ENCODE data around the gene CREB1. TPM values are rescaled to one million over a fixed set of nuclear protein-coding genes. Genes with fewer than 3 reads are reported as not detected.

Gene CREB1
- total and polyA plus RNA-seq, 10 of the 15 experiments (the other 5 are each of a cell fraction or from before 2014, with no cell fraction given), result 13.4 to 76.9 (median 39.5) TPM

DNA sequence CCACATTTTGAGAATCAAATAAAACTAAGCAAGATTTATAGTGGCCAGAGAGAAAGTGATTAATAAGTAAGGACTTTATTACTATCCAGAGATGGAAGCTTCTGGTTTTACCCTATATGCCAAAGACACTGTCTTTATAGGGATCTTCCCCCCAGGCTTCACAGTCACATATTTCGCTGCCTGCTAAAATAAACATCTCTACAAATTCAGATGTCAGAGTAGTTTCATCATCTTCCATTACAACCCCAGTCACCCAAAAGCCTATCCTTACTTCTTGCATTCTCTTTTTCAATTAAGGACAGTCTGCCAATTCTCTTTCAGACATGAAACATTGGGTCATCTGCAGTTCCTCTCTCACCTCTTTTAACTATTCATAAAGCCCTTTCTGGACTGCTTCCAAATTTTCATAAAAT, 28.3 kb downstream of the CREB1 start:
- ChIA-PET SMC1A (ENCODE audit: uncharacterized antibody, unreplicated experiment) (interaction anchor here (0.7 to 2.5 kb wide), 3 partner anchors 9 to 53 kb away, joined by 3 to 7 read pairs (median 4); no protein-coding TSS in a partner anchor), CTCF (interaction anchor here (1.0 kb wide), 1 partner anchor 41 kb away, joined by 3 read pairs; no protein-coding TSS in a partner anchor), POLR2A (no interaction called here), RAD21 (ENCODE audit: unreplicated experiment) (interaction anchor here (0.7 to 1.2 kb wide), 2 partner anchors 24 to 27 kb away, joined by 3 read pairs; no protein-coding TSS in a partner anchor)
- no peak for FAIRE-seq
- Histone ChIP-seq H3K9ac (ENCODE audit: control insufficient read depth, insufficient read depth, low read length) (no peak overlapping the region), H3K9me3 (replicated peaks; ENCODE audit: control insufficient read depth, insufficient read depth, low read length) (no peaks in the 10 kb centered on the region), H3K4me3 (no peak overlapping the region), H3K79me2 (ENCODE audit: control insufficient read depth, insufficient read depth, low read length) (peaks cover 14% of the 10 kb centered on the region), H3K27ac (ENCODE audit: control insufficient read depth, insufficient read depth) (no peak overlapping the region), H3K4me1 (ENCODE audit: control insufficient read depth, insufficient read depth, low read length) (peaks cover 4% of the 10 kb centered on the region), H4K20me1 (ENCODE audit: control insufficient read depth, insufficient read depth) (no peaks in the 10 kb centered on the region), H3K27me3 (replicated peaks in 1 of 2; ENCODE audit: control insufficient read depth in 2 of 2, insufficient read depth in 2 of 2, low read length in 1 of 2) (no peaks in the 10 kb centered on the region), H3K36me3 (ENCODE audit: control insufficient read depth in 2 of 2, insufficient read depth in 2 of 2, low read length in 1 of 2) (peaks cover 3 to 23% of the 10 kb centered on the region in 2 experiments), H2AFZ (ENCODE audit: control insufficient read depth, low read depth, low read length) (no peak overlapping the region), H3K4me2 (ENCODE audit: control insufficient read depth, insufficient read depth) (no peak overlapping the region)
- in situ Hi-C loops (cut with MboI), result no loop called here
- intact Hi-C loops (cut with micrococcal nuclease; ENCODE audit: unreplicated experiment), result no loop called here
- 100% methylated on average over 1 of the region's 1 CpG for WGBS (ENCODE audit: insufficient coverage, insufficient replicate concordance, low lambda C conversion rate, missing lambda C conversion rate)
- DNase-seq (ENCODE audit: low read depth, low spot score), result no peak
- no TSS peak for BruUV-seq (replicated peaks)
- ATAC-seq, result no peak
- TF ChIP-seq GATAD2B (conservative IDR thresholded peaks at IDR 0.05; ENCODE audit: low read depth) (no peak), NR2F1 (conservative IDR thresholded peaks at IDR 0.05) (no peak), KAT2A (conservative IDR thresholded peaks at IDR 0.05; ENCODE audit: control insufficient read depth, low read depth, low read length) (no peak), CBX3 (IDR thresholded peaks at IDR 0.05; ENCODE audit: borderline replicate concordance, low read depth) (no peak), POLR2AphosphoS2 (IDR thresholded peaks at IDR 0.05; ENCODE audit: low read depth, low read length) (no peak), MEF2B (IDR thresholded peaks at IDR 0.05; ENCODE audit: partially characterized antibody, poor library complexity, severe bottlenecking) (no peak), RELA (IDR thresholded peaks at IDR 0.05; ENCODE audit: borderline replicate concordance, partially characterized antibody) (no peak), ATF7 (IDR thresholded peaks at IDR 0.05; ENCODE audit: low read depth) (no peak), ZBTB40 (IDR thresholded peaks at IDR 0.05; ENCODE audit: borderline replicate concordance) (no peak), NBN (IDR thresholded peaks at IDR 0.05) (no peak)
- TF ChIP-seq, protein P1, sequence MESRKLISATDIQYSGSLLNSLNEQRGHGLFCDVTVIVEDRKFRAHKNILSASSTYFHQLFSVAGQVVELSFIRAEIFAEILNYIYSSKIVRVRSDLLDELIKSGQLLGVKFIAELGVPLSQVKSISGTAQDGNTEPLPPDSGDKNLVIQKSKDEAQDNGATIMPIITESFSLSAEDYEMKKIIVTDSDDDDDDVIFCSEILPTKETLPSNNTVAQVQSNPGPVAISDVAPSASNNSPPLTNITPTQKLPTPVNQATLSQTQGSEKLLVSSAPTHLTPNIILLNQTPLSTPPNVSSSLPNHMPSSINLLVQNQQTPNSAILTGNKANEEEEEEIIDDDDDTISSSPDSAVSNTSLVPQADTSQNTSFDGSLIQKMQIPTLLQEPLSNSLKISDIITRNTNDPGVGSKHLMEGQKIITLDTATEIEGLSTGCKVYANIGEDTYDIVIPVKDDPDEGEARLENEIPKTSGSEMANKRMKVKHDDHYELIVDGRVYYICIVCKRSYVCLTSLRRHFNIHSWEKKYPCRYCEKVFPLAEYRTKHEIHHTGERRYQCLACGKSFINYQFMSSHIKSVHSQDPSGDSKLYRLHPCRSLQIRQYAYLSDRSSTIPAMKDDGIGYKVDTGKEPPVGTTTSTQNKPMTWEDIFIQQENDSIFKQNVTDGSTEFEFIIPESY (IDR thresholded peaks at IDR 0.05), result no peak
- TF ChIP-seq, protein P2, sequence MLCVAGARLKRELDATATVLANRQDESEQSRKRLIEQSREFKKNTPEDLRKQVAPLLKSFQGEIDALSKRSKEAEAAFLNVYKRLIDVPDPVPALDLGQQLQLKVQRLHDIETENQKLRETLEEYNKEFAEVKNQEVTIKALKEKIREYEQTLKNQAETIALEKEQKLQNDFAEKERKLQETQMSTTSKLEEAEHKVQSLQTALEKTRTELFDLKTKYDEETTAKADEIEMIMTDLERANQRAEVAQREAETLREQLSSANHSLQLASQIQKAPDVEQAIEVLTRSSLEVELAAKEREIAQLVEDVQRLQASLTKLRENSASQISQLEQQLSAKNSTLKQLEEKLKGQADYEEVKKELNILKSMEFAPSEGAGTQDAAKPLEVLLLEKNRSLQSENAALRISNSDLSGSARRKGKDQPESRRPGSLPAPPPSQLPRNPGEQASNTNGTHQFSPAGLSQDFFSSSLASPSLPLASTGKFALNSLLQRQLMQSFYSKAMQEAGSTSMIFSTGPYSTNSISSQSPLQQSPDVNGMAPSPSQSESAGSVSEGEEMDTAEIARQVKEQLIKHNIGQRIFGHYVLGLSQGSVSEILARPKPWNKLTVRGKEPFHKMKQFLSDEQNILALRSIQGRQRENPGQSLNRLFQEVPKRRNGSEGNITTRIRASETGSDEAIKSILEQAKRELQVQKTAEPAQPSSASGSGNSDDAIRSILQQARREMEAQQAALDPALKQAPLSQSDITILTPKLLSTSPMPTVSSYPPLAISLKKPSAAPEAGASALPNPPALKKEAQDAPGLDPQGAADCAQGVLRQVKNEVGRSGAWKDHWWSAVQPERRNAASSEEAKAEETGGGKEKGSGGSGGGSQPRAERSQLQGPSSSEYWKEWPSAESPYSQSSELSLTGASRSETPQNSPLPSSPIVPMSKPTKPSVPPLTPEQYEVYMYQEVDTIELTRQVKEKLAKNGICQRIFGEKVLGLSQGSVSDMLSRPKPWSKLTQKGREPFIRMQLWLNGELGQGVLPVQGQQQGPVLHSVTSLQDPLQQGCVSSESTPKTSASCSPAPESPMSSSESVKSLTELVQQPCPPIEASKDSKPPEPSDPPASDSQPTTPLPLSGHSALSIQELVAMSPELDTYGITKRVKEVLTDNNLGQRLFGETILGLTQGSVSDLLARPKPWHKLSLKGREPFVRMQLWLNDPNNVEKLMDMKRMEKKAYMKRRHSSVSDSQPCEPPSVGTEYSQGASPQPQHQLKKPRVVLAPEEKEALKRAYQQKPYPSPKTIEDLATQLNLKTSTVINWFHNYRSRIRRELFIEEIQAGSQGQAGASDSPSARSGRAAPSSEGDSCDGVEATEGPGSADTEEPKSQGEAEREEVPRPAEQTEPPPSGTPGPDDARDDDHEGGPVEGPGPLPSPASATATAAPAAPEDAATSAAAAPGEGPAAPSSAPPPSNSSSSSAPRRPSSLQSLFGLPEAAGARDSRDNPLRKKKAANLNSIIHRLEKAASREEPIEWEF (IDR thresholded peaks at IDR 0.05; ENCODE audit: insufficient replicate concordance, low read depth, low read length), result no peak
